Left lung (tissue), 10 donors: ENCODE measurements around the gene TMEM9B. TPM values are rescaled to one million over a fixed set of nuclear protein-coding genes. Genes with fewer than 3 reads are reported as not detected.
"Not testable (repeated sequence)": the region's sequence is repeated elsewhere in the genome, so short reads cannot be mapped to it uniquely, and the experiment has no call there.

Experiments
- ATAC-seq: fragments of 200-7000 bp; cut with Tn5 transposase; one replicate; pipeline ENCODE4 v1.9.1; 2020; ENCODE audit warnings: moderate library complexity
- DNase-seq, 4 donors: peaks; one replicate each; pipeline ENCODE4 v3.0.0-alpha.2; 2013 to 2020
- H3K27ac ChIP-seq, 2 donors: fragments of 200-600 bp; sonication (generic) in 1 of 2; one replicate each; pipeline versions ENCODE4 v1.5.0 to v1.8.0; 2020 to 2021
- H3K27me3 ChIP-seq, 2 donors: fragments of 200-600 bp; sonication (generic) in 1 of 2; one replicate each; pipeline versions ENCODE4 v1.5.0 to v1.8.0; 2020 to 2021
- H3K36me3 ChIP-seq, 2 donors: fragments of 200-600 bp; sonication (generic) in 1 of 2; one replicate each; pipeline versions ENCODE4 v1.5.0 to v1.8.0; 2020 to 2021
- H3K4me1 ChIP-seq, 2 donors: fragments of 200-600 bp; one replicate each; pipeline ENCODE4 v1.8.0; 2021
- H3K4me3 ChIP-seq, 2 donors: fragments of 200-600 bp; sonication (generic) in 1 of 2; one replicate each; pipeline versions ENCODE4 v1.5.0 to v1.8.0; 2020 to 2021; ENCODE audit warnings: mild to moderate bottlenecking in 1 of 2
- H3K9me3 ChIP-seq, 2 donors: fragments of 200-600 bp; sonication (generic) in 1 of 2; one replicate each; pipeline versions ENCODE4 v1.5.0 to v1.8.0; 2020 to 2021
- CTCF ChIP-seq, 2 donors: fragments of 200-600 bp; sonication (generic) in 1 of 2; IDR thresholded peaks; one replicate each; pipeline versions ENCODE4 v1.5.0 to v1.8.0; 2021; ENCODE audit warnings: antibody characterized with exemption in 2 of 2
- intact Hi-C, 2 donors: fragments of 100-400 bp; cut with DNase I; formaldehyde crosslinking; loops; one replicate each; pipeline versions ENCODE4 v1.11.2 to v1.14.2; 2022
- polyA plus RNA-seq, 6 donors: library from polyadenylated mRNA; unstranded; fragments of 120-200 nt; gene quantifications; one replicate each; pipeline ENCODE4 v1.2.1, GENCODE V29; 2013; ENCODE audit not compliant: insufficient read length in 6 of 6
- total RNA-seq, 2 donors: library from RNA; stranded (reverse); fragmentation: NEBNext Ultra II Directional; extraction: Animal tissue kit (Norgen Biotek cat#: 25700); gene quantifications; one replicate each; pipeline ENCODE4 v1.2.1, GENCODE V29; 2021
- donor health status: DM: no; HTN: yes; CAD: no.
- donor health status: DM: no; HTN: no; CAD: no.

Gene TMEM9B
- total and polyA plus RNA-seq, 8 donors: 43.4 to 61.7 (median 50.2) TPM

- Histone ChIP-seq H3K4me1 (peaks cover 0 to 2% of the 10 kb centered on the region in 2 donors), H3K36me3 (no peaks in the 10 kb centered on the region), H3K27ac (no peak overlapping the region), H3K27me3 (no peaks in the 10 kb centered on the region), H3K9me3 (no peaks in the 10 kb centered on the region), H3K4me3 (no peak overlapping the region)
- intact Hi-C loops: no loop called here
- ATAC-seq: peak; percentile 26
- no peak for TF ChIP-seq CTCF (IDR thresholded peaks at IDR 0.05)
- DNase-seq: no peak
Measured at GRCh38 chr11:8988329-8989234, 24.3 kb upstream of the TMEM9B start.

GRCh38 chr11:8987446-8987845, 23.2 kb upstream of the TMEM9B start:
- DNase-seq (no peak), ATAC-seq (no peak)
- no peak overlapping the region for H3K27ac ChIP-seq
- no peaks in the 10 kb centered on the region for H3K36me3 ChIP-seq
- intact Hi-C loops: no loop called here
- TF ChIP-seq CTCF (IDR thresholded peaks at IDR 0.05): no peak
- H3K27me3 ChIP-seq: no peaks in the 10 kb centered on the region
- H3K4me1 ChIP-seq: peaks cover 0 to 2% of the 10 kb centered on the region in 2 donors
- H3K4me3 ChIP-seq: no peak overlapping the region
- no peaks in the 10 kb centered on the region for H3K9me3 ChIP-seq

GRCh38 chr11:8986772-8987171, 22.5 kb upstream of the TMEM9B start:
- H3K9me3 ChIP-seq, H3K4me1 ChIP-seq, H3K27ac ChIP-seq, H3K27me3 ChIP-seq, H3K4me3 ChIP-seq, DNase-seq, ATAC-seq, intact Hi-C loops, H3K36me3 ChIP-seq: not testable (repeated sequence)

- no peaks in the 10 kb centered on the region for H3K36me3 ChIP-seq
- intact Hi-C loops: no loop called here
- H3K27ac ChIP-seq: no peak overlapping the region
- H3K9me3 ChIP-seq: no peaks in the 10 kb centered on the region
- no peak for TF ChIP-seq CTCF (IDR thresholded peaks at IDR 0.05)
- ATAC-seq (no peak), DNase-seq (no peak)
- H3K4me3 ChIP-seq: no peak overlapping the region
- H3K4me1 ChIP-seq: peaks cover 0 to 2% of the 10 kb centered on the region in 2 donors
- no peaks in the 10 kb centered on the region for H3K27me3 ChIP-seq
Measured at GRCh38 chr11:8985462-8985861, 21.2 kb upstream of the TMEM9B start.

- no peak for TF ChIP-seq CTCF (IDR thresholded peaks at IDR 0.05)
Measured at GRCh38 chr11:8983552-8983951, 19.3 kb upstream of the TMEM9B start.

More at GRCh38 chr11:8983552-8983951, 19.3 kb upstream of the TMEM9B start:
- H3K4me1 ChIP-seq: no peaks in the 10 kb centered on the region
- ATAC-seq (no peak), DNase-seq (no peak)
- intact Hi-C loops: no loop called here
- no peaks in the 10 kb centered on the region for H3K9me3 ChIP-seq
- H3K27me3 ChIP-seq: no peaks in the 10 kb centered on the region
- H3K27ac ChIP-seq: no peak overlapping the region
- no peak overlapping the region for H3K4me3 ChIP-seq
- H3K36me3 ChIP-seq: no peaks in the 10 kb centered on the region
